Transverse colon (tissue), 3 donors: ENCODE results near the gene RFXANK.

ENCODE experiments used
- POLR2A ChIP-seq: fragments of 450-650 bp; IDR thresholded peaks from one replicate; pipeline ENCODE4 v1.6.1; 2016; ENCODE audit warnings: antibody characterized with exemption, mild to moderate bottlenecking, moderate library complexity
- TF ChIP-seq, protein P1 (sequence below), 5 experiments: fragments of 200-600 bp in 3 of 5; fragments of 450-650 bp in 2 of 5; sonication (generic) in 3 of 5; IDR thresholded peaks; 1 replicate in 2 of 5; 2 replicates in 3 of 5; pipeline ENCODE4 v1.5.1; 2016 to 2017; ENCODE audit warnings: antibody characterized with exemption in 5 of 5, inconsistent platforms in 3 of 5, mild to moderate bottlenecking in 2 of 5, moderate library complexity in 1 of 5

- TF ChIP-seq, protein P1, sequence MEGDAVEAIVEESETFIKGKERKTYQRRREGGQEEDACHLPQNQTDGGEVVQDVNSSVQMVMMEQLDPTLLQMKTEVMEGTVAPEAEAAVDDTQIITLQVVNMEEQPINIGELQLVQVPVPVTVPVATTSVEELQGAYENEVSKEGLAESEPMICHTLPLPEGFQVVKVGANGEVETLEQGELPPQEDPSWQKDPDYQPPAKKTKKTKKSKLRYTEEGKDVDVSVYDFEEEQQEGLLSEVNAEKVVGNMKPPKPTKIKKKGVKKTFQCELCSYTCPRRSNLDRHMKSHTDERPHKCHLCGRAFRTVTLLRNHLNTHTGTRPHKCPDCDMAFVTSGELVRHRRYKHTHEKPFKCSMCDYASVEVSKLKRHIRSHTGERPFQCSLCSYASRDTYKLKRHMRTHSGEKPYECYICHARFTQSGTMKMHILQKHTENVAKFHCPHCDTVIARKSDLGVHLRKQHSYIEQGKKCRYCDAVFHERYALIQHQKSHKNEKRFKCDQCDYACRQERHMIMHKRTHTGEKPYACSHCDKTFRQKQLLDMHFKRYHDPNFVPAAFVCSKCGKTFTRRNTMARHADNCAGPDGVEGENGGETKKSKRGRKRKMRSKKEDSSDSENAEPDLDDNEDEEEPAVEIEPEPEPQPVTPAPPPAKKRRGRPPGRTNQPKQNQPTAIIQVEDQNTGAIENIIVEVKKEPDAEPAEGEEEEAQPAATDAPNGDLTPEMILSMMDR (IDR thresholded peaks at IDR 0.05), result no peak
- no peak for TF ChIP-seq POLR2A
Measured at GRCh38 chr19:19147344-19147743, 44.7 kb upstream of the RFXANK start.
